ENCODE measurements around the gene MAP3K2.

DNA sequence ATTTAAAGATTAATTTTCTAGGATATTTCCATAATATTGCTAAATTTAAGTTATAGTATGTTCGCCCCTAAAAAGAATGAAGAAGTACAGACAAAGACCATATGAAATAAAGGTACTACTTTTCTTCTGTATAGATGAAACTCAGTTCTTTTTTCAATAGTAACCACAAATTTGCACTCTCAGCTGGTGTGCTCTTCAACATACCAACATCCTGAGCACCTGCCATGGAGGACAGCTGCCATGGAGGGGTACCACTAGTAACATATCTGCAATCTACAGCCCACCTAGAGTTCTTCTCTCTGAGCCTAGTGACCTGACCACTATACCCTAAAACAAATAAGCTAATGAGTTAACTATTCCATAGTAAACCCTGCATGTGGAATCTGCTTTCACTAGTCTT, 57.0 kb downstream of the MAP3K2 start:
- TF ChIP-seq, protein P1, sequence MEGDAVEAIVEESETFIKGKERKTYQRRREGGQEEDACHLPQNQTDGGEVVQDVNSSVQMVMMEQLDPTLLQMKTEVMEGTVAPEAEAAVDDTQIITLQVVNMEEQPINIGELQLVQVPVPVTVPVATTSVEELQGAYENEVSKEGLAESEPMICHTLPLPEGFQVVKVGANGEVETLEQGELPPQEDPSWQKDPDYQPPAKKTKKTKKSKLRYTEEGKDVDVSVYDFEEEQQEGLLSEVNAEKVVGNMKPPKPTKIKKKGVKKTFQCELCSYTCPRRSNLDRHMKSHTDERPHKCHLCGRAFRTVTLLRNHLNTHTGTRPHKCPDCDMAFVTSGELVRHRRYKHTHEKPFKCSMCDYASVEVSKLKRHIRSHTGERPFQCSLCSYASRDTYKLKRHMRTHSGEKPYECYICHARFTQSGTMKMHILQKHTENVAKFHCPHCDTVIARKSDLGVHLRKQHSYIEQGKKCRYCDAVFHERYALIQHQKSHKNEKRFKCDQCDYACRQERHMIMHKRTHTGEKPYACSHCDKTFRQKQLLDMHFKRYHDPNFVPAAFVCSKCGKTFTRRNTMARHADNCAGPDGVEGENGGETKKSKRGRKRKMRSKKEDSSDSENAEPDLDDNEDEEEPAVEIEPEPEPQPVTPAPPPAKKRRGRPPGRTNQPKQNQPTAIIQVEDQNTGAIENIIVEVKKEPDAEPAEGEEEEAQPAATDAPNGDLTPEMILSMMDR (IDR thresholded peaks at IDR 0.05): no peak
- no peak for TF ChIP-seq POLR2A (IDR thresholded peaks at IDR 0.05)

Measured in prostate gland (tissue), 2 donors.